NB4 (cell line): Measurements from ENCODE around the gene BAK1.

ENCODE experiments used
- DNase-seq: peaks from one replicate; pipeline ENCODE4 v3.0.0; 2010; ENCODE audit warnings: low read depth
- H3K4me3 ChIP-seq: one replicate; pipeline ENCODE4 v1.5.1; 2011; ENCODE audit warnings: mild to moderate bottlenecking, low read depth, low read length, moderate library complexity
- CTCF ChIP-seq: IDR thresholded peaks from one replicate; pipeline ENCODE4 v1.5.1; 2012; ENCODE audit warnings: low read depth, low read length
- MAX ChIP-seq: IDR thresholded peaks from 2 replicates; pipeline ENCODE4 v1.6.1; 2011; ENCODE audit warnings: low read depth, low read length
- MYC ChIP-seq: IDR thresholded peaks from 2 replicates; pipeline ENCODE4 v1.6.1; 2011; ENCODE audit warnings: low read depth, low read length
- POLR2A ChIP-seq: IDR thresholded peaks from 2 replicates; pipeline ENCODE4 v1.6.1; 2011; ENCODE audit warnings: mild to moderate bottlenecking; ENCODE audit not compliant: insufficient read length; ENCODE audit errors: extremely low read depth

Gene BAK1

GRCh38 chr6:33619166-33619840, 39.2 kb upstream of the BAK1 start:
- H3K4me3 ChIP-seq: peak overlapping the region; percentile 72

GRCh38 chr6:33616913-33617312, 36.8 kb upstream of the BAK1 start:
- TF ChIP-seq MYC (no peak), POLR2A (no peak), MAX (no peak), CTCF (no peak)
- H3K4me3 ChIP-seq: no peak overlapping the region
- DNase-seq: no peak

More at GRCh38 chr6:33619166-33619840, 39.2 kb upstream of the BAK1 start:
- TF ChIP-seq CTCF (no peak), POLR2A (no peak), MYC (no peak), MAX (no peak)
- DNase-seq: no peak

GRCh38 chr6:33616113-33616512, 36.0 kb upstream of the BAK1 start:
- DNase-seq: no peak
- no peak for TF ChIP-seq POLR2A
- TF ChIP-seq MAX: no peak
- no peak for TF ChIP-seq CTCF
- TF ChIP-seq MYC: no peak
- no peak overlapping the region for H3K4me3 ChIP-seq

- DNase-seq: no peak
- H3K4me3 ChIP-seq: no peak overlapping the region
- TF ChIP-seq CTCF (no peak), MYC (no peak), POLR2A (no peak), MAX (no peak)
Measured at GRCh38 chr6:33613795-33614168, 33.7 kb upstream of the BAK1 start.

- no peak for DNase-seq
- no peak for TF ChIP-seq MAX
- no peak for TF ChIP-seq CTCF
- no peak for TF ChIP-seq POLR2A
- no peak for TF ChIP-seq MYC
- no peak overlapping the region for H3K4me3 ChIP-seq
Measured at GRCh38 chr6:33613146-33613794, 33.2 kb upstream of the BAK1 start.
